Spleen (tissue), 11 donors: ENCODE data around the gene PIK3R6. TPM values are rescaled to one million over a fixed set of nuclear protein-coding genes. Genes with fewer than 3 reads are reported as not detected.
A peak's percentile ranks its signal among the peaks of the same experiment; 100 is the strongest.

Source experiments
- DNase-seq: peaks from one replicate; pipeline ENCODE4 v3.0.0-alpha.2; 2020
- H3K27ac ChIP-seq, 8 donors: fragments of 200-600 bp; sonication (generic) in 7 of 8; 1 replicate in 4 of 8; 2 replicates in 4 of 8; pipeline versions ENCODE4 v1.5.0 to v1.8.0; 2016 to 2021; ENCODE audit warnings: inconsistent platforms in 4 of 8, mild to moderate bottlenecking in 4 of 8, moderate library complexity in 1 of 8
- H3K27me3 ChIP-seq, 7 donors: fragments of 200-600 bp; sonication (generic) in 6 of 7; replicated peaks in 1 of 7; 1 replicate in 4 of 7; 2 replicates in 3 of 7; pipeline versions ENCODE4 v1.5.0 to v1.8.0; 2016 to 2021; ENCODE audit warnings: inconsistent platforms in 3 of 7, mild to moderate bottlenecking in 1 of 7
- H3K36me3 ChIP-seq, 6 donors: fragments of 200-600 bp; sonication (generic) in 5 of 6; 1 replicate in 4 of 6; 2 replicates in 2 of 6; pipeline versions ENCODE4 v1.5.0 to v1.8.0; 2016 to 2021; ENCODE audit warnings: inconsistent platforms in 2 of 6
- H3K4me1 ChIP-seq, 6 donors: fragments of 200-600 bp; sonication (generic) in 5 of 6; 1 replicate in 3 of 6; 2 replicates in 3 of 6; pipeline versions ENCODE4 v1.5.0 to v1.8.0; 2016 to 2021; ENCODE audit warnings: inconsistent platforms in 3 of 6
- H3K4me3 ChIP-seq, 8 donors: fragments of 200-600 bp; sonication (generic) in 7 of 8; 1 replicate in 4 of 8; 2 replicates in 4 of 8; pipeline versions ENCODE4 v1.5.0 to v1.8.0; 2016 to 2021; ENCODE audit warnings: inconsistent platforms in 4 of 8, mild to moderate bottlenecking in 4 of 8, moderate library complexity in 2 of 8
- H3K9me3 ChIP-seq, 8 donors: fragments of 200-600 bp; sonication (generic) in 7 of 8; 1 replicate in 4 of 8; 2 replicates in 4 of 8; pipeline versions ENCODE4 v1.5.0 to v1.8.0; 2016 to 2021; ENCODE audit warnings: inconsistent platforms in 4 of 8
- POLR2A ChIP-seq, 3 donors: fragments of 450-650 bp; IDR thresholded peaks; one replicate each; pipeline ENCODE4 v1.5.1; 2017; ENCODE audit warnings: antibody characterized with exemption in 3 of 3, mild to moderate bottlenecking in 1 of 3
- POLR2AphosphoS5 ChIP-seq, 3 donors: sonication (generic); formaldehyde crosslinking; IDR thresholded peaks; one replicate each; pipeline ENCODE4 v1.5.1; 2017; ENCODE audit warnings: antibody characterized with exemption in 3 of 3
- WGBS, 5 donors: extraction: QIAGEN DNeasy Blood & Tissue Kit in 3 of 5; methylation state at CpG; one replicate each; pipeline versions ENCODE4 v1.1.5 to v1.1.7; 2013 to 2018; 5-methylcytosine and 5-hydroxymethylcytosine counted together
- intact Hi-C: fragments of 100-400 bp; cut with DNase I; formaldehyde crosslinking; loops from one replicate; pipeline ENCODE4 v1.15.0; 2023; ENCODE audit warnings: low total_unique reads
- polyA plus RNA-seq, 3 donors: library from polyadenylated mRNA; stranded (reverse); fragments of 200-250 nt; gene quantifications; one replicate each; pipeline ENCODE4 v1.2.1, GENCODE V29; 2013
- total RNA-seq, 7 donors: library from RNA; depleted of rRNA in 3 of 7; stranded (reverse); fragments of >200 nt in 3 of 7; fragmentation: NEBNext Ultra II Directional in 4 of 7; extraction: Animal tissue kit (Norgen Biotek cat#: 25700) in 4 of 7; gene quantifications; one replicate each; pipeline versions ENCODE4 v1.1.0 to v1.2.1, GENCODE V29; 2016 to 2021
- TF ChIP-seq, protein P1 (sequence below), 11 experiments: fragments of 200-600 bp in 7 of 11; fragments of 450-650 bp in 4 of 11; sonication (generic) in 4 of 11; IDR thresholded peaks in 8 of 11; conservative IDR thresholded peaks in 3 of 11; 1 replicate in 7 of 11; 2 replicates in 4 of 11; pipeline versions ENCODE4 v1.4.0 to v1.8.0; 2016 to 2021; ENCODE audit warnings: antibody characterized with exemption in 11 of 11, inconsistent platforms in 4 of 11, mild to moderate bottlenecking in 1 of 11
- donor health status: healthy with polysubstance abuse.
- donor health status: DM: no; HTN: no; CAD: no; lungs with moderate emphysema.
- donor health status: DM: no; HTN: no; CAD: no.
- donor health status: Bipolar disorder and iron deficiency.
- donor health status: healthy.
- donor health status: DM: no; HTN: no; CAD: no.
- donor health status: DM: yes; HTN: yes; CAD: no.

The PIK3R6 gene
- total and polyA plus RNA-seq, 10 donors: 1.3 to 9.6 (median 6.5) TPM

DNA sequence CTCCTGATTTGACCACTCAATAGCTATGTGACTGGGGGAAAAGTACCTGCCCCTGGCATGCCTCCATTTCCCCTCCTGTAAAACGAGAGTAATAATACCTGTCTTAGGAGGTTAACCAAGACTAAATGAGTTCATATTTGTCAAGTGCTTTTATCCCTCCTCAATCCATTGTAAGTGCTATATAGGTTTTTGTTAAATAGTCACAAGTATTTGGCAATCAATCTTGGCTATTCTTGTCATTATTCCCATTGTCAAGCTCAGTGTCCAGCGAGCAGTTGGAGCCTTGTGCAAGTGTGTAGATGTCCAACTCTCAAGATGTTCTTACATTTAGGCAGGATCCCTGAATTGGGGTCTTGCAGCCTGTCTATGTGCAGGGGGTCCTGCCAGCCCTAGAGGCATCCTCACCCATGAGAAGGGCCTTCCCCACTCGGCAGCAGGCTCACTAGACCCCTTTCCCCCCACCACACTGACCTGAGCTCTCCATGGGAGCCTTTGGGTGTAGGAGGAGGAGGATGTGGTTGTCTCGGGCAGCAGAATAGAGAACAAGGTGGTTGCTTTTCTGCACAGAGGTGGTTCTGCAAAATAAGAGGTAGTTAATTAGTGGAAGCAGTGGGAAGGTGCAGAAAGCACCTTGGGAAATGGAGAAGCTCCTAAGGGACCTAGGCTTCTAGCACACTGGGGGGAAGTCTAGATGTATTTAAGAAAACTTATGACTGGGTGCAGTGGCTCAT, 18.0 kb downstream of the PIK3R6 start:
- TF ChIP-seq, protein P1, sequence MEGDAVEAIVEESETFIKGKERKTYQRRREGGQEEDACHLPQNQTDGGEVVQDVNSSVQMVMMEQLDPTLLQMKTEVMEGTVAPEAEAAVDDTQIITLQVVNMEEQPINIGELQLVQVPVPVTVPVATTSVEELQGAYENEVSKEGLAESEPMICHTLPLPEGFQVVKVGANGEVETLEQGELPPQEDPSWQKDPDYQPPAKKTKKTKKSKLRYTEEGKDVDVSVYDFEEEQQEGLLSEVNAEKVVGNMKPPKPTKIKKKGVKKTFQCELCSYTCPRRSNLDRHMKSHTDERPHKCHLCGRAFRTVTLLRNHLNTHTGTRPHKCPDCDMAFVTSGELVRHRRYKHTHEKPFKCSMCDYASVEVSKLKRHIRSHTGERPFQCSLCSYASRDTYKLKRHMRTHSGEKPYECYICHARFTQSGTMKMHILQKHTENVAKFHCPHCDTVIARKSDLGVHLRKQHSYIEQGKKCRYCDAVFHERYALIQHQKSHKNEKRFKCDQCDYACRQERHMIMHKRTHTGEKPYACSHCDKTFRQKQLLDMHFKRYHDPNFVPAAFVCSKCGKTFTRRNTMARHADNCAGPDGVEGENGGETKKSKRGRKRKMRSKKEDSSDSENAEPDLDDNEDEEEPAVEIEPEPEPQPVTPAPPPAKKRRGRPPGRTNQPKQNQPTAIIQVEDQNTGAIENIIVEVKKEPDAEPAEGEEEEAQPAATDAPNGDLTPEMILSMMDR (IDR thresholded peaks at IDR 0.05 in 8 of 11, conservative IDR thresholded peaks at IDR 0.05 in 3 of 11): no peak
- TF ChIP-seq POLR2AphosphoS5 (IDR thresholded peaks at IDR 0.05): no peak
- no peak for TF ChIP-seq POLR2A (IDR thresholded peaks at IDR 0.05)
- WGBS, 5 donors: 62 to 71% (median 65%) methylated on average over 3 to 4 of the region's 4 CpGs

DNA sequence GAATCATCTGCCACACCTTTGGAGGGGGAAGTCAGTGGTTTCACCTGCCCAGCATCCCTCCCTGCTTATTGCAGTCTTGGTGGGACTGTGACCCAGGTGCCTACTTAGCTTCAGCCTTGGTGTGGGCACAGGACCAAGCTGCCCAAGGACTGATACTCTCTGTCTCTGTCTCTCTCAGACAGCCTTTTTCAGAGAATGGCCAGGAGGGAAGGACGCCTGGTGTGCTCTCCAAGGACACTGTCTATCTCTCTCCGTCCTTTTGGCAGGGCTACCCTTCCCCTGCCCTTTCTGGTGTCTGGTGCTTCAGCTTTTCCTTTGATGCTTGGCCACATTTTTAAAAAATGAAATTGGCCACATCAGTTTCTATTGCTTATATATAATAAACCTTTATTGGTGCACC, 19.6 kb downstream of the PIK3R6 start:
- TF ChIP-seq POLR2A (IDR thresholded peaks at IDR 0.05): no peak
- TF ChIP-seq, protein P1 (IDR thresholded peaks at IDR 0.05 in 8 of 11, conservative IDR thresholded peaks at IDR 0.05 in 3 of 11): no peak
- no peak for TF ChIP-seq POLR2AphosphoS5 (IDR thresholded peaks at IDR 0.05)
- H3K27me3 ChIP-seq: no peaks in the 10 kb centered on the region
- H3K4me3 ChIP-seq: no peak overlapping the region
- DNase-seq: no peak
- H3K36me3 ChIP-seq: peaks cover 0 to 17% (median 0%) of the 10 kb centered on the region in 6 donors
- intact Hi-C loops: no loop called here
- 65 to 89% (median 73%) methylated on average over 2 of the region's 2 CpGs for WGBS, 5 donors
- H3K4me1 ChIP-seq: peaks cover 0 to 12% (median 0%) of the 10 kb centered on the region in 6 donors
- peaks cover 0 to 4% (median 0%) of the 10 kb centered on the region in 8 donors for H3K9me3 ChIP-seq
- H3K27ac ChIP-seq: no peak overlapping the region

More for the DNA sequence above, 18.0 kb downstream of the PIK3R6 start:
- Histone ChIP-seq H3K4me3 (no peak overlapping the region), H3K27me3 (no peaks in the 10 kb centered on the region), H3K9me3 (peaks cover 0 to 4% (median 0%) of the 10 kb centered on the region in 8 donors), H3K4me1 (no peaks in the 10 kb centered on the region), H3K27ac (no peak overlapping the region), H3K36me3 (peaks cover 0 to 17% (median 0%) of the 10 kb centered on the region in 6 donors)
- DNase-seq: no peak
- intact Hi-C loops: no loop called here

DNA sequence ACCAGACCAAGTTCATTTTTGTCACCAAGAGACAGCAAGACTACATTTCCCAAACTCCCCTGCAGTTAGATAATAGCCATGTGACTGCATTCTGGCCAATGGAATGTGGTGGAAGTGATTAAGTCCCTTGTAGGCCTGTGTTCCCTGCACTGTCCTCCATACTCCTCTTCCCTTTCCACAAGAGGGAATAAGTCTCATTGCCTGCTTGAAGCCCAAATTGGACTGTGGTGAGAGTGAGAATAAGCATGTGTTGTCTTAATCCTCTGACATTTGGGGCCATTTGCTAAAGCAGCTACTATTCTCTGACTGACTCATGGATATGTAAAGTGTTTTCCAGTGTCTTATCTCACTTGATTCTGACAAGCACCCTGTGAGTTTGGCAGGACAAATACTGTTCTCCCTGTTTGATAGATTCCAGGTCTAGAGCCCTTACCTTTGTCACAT, 20.7 kb downstream of the PIK3R6 start:
- intact Hi-C loops: no loop called here

DNA sequence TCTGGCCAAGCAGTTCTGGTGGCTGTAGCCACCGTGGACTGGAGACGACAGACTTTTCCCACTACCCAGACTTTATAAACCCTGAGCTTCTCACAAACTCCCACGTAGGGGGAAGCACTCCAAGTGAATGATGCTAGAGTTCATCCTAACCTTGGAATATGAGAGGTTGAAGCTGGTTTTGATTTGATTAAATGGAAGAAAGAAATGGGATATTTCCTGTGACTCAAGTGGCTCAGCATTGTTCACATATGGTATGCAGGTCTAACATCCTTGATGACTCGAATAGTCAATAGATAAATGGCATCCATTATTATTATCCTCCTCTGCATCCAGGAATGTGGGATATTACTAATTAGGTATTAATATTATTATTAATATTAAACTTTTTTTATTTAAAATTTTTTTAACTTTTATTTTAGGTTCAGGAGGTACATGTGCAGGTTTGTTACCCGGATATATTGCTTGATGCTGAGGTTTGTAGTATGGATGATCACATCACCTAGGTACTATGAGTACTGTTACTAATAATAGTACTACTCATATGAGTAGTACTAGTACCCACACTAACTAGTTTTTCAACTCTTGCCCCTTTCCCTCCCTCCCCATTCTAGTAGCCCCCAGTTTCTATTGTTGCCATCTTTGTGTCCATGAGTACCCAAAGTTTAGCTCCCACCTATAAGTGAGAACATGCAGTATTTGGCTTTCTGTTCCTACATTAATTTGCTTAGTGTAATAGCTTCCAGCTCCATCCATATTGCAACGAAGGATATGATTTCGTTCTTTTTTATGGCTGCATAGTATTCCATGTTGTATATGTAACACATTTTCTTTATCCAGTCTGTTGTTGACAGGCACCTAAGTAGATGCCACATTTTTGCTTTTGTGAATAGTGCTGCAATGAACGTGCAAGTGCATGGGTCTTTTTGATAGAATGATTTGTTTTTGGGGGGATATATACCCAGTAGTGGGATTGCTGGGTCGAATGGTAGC, 22.9 kb downstream of the PIK3R6 start:
- Histone ChIP-seq H3K27ac (peak overlapping the region in 1 of 8 donors; percentile 8), H3K27me3 (no peaks in the 10 kb centered on the region), H3K36me3 (peaks cover 0 to 17% (median 0%) of the 10 kb centered on the region in 6 donors), H3K4me1 (peaks cover 0 to 16% (median 0%) of the 10 kb centered on the region in 6 donors), H3K4me3 (no peak overlapping the region), H3K9me3 (peaks cover 0 to 4% (median 0%) of the 10 kb centered on the region in 8 donors)
- WGBS, 5 donors: 71 to 87% (median 82%) methylated on average over 9 of the region's 9 CpGs
- no peak for DNase-seq
- TF ChIP-seq POLR2AphosphoS5 (IDR thresholded peaks at IDR 0.05) (no peak), POLR2A (IDR thresholded peaks at IDR 0.05) (no peak)
- TF ChIP-seq, protein P1 (IDR thresholded peaks at IDR 0.05 in 8 of 11, conservative IDR thresholded peaks at IDR 0.05 in 3 of 11): no peak
- intact Hi-C loops: no loop called here

More for the DNA sequence above, 20.7 kb downstream of the PIK3R6 start:
- Histone ChIP-seq H3K9me3 (peaks cover 0 to 4% (median 0%) of the 10 kb centered on the region in 8 donors), H3K4me1 (peaks cover 0 to 16% (median 0%) of the 10 kb centered on the region in 6 donors), H3K27ac (no peak overlapping the region), H3K36me3 (peaks cover 0 to 17% (median 0%) of the 10 kb centered on the region in 6 donors), H3K4me3 (no peak overlapping the region), H3K27me3 (no peaks in the 10 kb centered on the region)
- no peak for DNase-seq
- TF ChIP-seq POLR2A (IDR thresholded peaks at IDR 0.05) (no peak), POLR2AphosphoS5 (IDR thresholded peaks at IDR 0.05) (no peak)
